ENCODE results near the gene VEPH1. TPM values are rescaled to one million over a fixed set of nuclear protein-coding genes. Genes with fewer than 3 reads are reported as not detected.

The VEPH1 gene
- total RNA-seq = 24.0 and 30.5 TPM in 2 replicates

GRCh38 chr3:157502916-157503595 is at the start of gene VEPH1:
VEPH1 (minus strand) TSS chr3:157503416; CDS start chr3:157495349, 8,067 bp downstream.

GRCh38 chr3:157436583-157437291 is 66.5 kb downstream of the VEPH1 start, which contains the start of gene PTX3:
PTX3 (plus strand) TSS chr3:157436850; CDS start chr3:157436934, 84 bp downstream.

Other genes starting within 250 kb of the VEPH1 start
- gene PTX3, start 66.6 kb downstream of the VEPH1 start, total RNA-seq = 89.6 and 107 TPM in 2 replicates

All from bronchial smooth muscle cell (primary cell).